22Rv1 (cell line): ENCODE results near the gene SCARF2.

Experiments
- ZFX ChIP-seq: fragments of 450-650 bp; IDR thresholded peaks from 2 replicates; pipeline ENCODE4 v1.6.1; 2017; ENCODE audit warnings: antibody characterized with exemption, borderline replicate concordance
- TF ChIP-seq, protein P1 (sequence below): fragments of 450-650 bp; IDR thresholded peaks from 2 replicates; pipeline ENCODE4 v1.5.1; 2017; ENCODE audit warnings: mild to moderate bottlenecking

DNA sequence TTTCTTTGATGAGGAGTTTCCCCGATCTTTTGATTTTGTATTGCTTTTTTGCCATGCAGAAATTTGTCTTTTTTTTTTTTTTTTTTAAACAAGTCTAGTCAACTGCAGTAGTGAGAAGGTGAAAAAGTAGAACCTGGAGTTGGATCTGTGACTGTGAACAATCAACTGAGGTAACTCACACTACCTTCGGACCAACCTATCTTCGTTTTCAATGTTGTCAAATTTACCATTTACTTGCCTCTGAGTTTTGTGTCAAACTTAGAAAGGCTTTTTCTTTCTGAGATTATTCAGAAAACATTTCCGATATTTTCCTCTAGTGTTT is 37.5 kb upstream of the SCARF2 start:
- TF ChIP-seq, protein P1, sequence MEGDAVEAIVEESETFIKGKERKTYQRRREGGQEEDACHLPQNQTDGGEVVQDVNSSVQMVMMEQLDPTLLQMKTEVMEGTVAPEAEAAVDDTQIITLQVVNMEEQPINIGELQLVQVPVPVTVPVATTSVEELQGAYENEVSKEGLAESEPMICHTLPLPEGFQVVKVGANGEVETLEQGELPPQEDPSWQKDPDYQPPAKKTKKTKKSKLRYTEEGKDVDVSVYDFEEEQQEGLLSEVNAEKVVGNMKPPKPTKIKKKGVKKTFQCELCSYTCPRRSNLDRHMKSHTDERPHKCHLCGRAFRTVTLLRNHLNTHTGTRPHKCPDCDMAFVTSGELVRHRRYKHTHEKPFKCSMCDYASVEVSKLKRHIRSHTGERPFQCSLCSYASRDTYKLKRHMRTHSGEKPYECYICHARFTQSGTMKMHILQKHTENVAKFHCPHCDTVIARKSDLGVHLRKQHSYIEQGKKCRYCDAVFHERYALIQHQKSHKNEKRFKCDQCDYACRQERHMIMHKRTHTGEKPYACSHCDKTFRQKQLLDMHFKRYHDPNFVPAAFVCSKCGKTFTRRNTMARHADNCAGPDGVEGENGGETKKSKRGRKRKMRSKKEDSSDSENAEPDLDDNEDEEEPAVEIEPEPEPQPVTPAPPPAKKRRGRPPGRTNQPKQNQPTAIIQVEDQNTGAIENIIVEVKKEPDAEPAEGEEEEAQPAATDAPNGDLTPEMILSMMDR = no peak
- TF ChIP-seq ZFX = no peak
